ENCODE data around the gene OXNAD1. TPM values are rescaled to one million over a fixed set of nuclear protein-coding genes. Genes with fewer than 3 reads are reported as not detected.

The OXNAD1 gene
- polyA plus RNA-seq, 3 donors = 16.6 to 22.3 (median 20.1) TPM

GRCh38 chr3:16325850-16326249 lies 60.8 kb downstream of the OXNAD1 start:
- no peak for DNase-seq

GRCh38 chr3:16326724-16327349 lies 61.8 kb downstream of the OXNAD1 start:
- DNase-seq = no peak

GRCh38 chr3:16328124-16328523 lies 63.1 kb downstream of the OXNAD1 start:
- DNase-seq = no peak

GRCh38 chr3:16329036-16329825 lies 64.2 kb downstream of the OXNAD1 start:
- no peak for DNase-seq

- DNase-seq = no peak
Observed at GRCh38 chr3:16329826-16330129, 64.8 kb downstream of the OXNAD1 start.

GRCh38 chr3:16330351-16330750 lies 65.3 kb downstream of the OXNAD1 start:
- DNase-seq = no peak

GRCh38 chr3:16331319-16331883 lies 66.4 kb downstream of the OXNAD1 start:
- DNase-seq = no peak

- DNase-seq = no peak
Observed at GRCh38 chr3:16332904-16333426, 68.0 kb downstream of the OXNAD1 start.

GRCh38 chr3:16334909-16335308 lies 69.9 kb downstream of the OXNAD1 start:
- DNase-seq = no peak

GRCh38 chr3:16335333-16335732 lies 70.3 kb downstream of the OXNAD1 start:
- DNase-seq = no peak

GRCh38 chr3:16335772-16336645 lies 71.0 kb downstream of the OXNAD1 start:
- peak; percentile 11 for DNase-seq

GRCh38 chr3:16336825-16337224 lies 71.8 kb downstream of the OXNAD1 start:
- DNase-seq = no peak

GRCh38 chr3:16337856-16338540 lies 73.0 kb downstream of the OXNAD1 start:
- DNase-seq = no peak

- DNase-seq = no peak
Observed at GRCh38 chr3:16338999-16339398, 74.0 kb downstream of the OXNAD1 start.

- no peak for DNase-seq
Observed at GRCh38 chr3:16343101-16343500, 78.1 kb downstream of the OXNAD1 start.

GRCh38 chr3:16346413-16347081 lies 81.5 kb downstream of the OXNAD1 start:
- no peak for DNase-seq

- no peak for DNase-seq
Observed at GRCh38 chr3:16347548-16347947, 82.5 kb downstream of the OXNAD1 start.

GRCh38 chr3:16349986-16350596 lies 85.1 kb downstream of the OXNAD1 start:
- no peak for DNase-seq

- no peak for DNase-seq
Observed at GRCh38 chr3:16350597-16351318, 85.7 kb downstream of the OXNAD1 start.

GRCh38 chr3:16352428-16352827 lies 87.4 kb downstream of the OXNAD1 start:
- DNase-seq = no peak

Measured in renal pelvis (tissue), 4 donors.